Embryonic facial prominence (tissue), 1 donor: Measurements from ENCODE around the gene CENPB.
"Not testable (repeated sequence)": the region's sequence is repeated elsewhere in the genome, so short reads cannot be mapped to it uniquely, and the experiment has no call there.

Experiments
- DNase-seq: peaks from one replicate; pipeline ENCODE4 v3.0.0-alpha.2; 2016; ENCODE audit errors: extremely low spot score

Gene CENPB

DNA sequence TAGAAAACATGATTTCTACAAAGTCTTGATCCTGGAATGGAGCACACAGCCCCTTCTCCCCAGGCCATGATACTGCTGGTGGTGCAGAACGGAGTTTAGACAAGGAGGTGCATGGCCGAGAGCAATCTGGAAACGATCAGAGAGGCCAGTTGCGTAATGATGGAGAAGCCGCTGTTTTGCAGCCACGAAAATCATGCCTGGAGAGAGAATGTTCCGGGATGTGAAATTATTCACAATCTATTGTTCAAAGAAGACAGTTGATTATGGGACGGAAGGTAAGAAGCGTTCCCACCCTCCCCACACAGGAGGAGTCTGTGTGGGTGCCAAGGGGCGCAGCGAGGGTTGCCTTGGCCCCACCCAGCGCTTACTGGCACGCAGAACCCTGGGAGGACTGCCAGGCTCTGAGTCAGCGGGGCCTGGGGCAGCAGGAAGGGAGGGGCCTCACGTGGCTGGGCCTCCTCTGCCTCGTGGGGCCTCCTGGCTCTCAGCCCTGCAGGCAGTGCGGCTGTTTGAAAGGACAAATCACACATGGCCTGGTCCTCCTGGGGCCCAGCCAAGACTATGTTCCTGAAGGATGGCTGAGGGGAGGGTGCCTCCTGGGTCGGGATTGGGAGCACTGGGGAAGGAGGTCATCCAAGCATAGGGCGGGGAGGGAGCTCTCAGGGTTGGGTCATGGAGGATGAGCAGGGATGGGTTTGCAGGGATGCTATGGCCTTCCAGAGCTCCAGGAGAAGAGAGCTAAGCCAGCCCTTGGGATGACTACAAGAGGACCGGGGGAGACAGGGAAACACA, 25.1 kb upstream of the CENPB start:
- DNase-seq = peak; percentile 91

DNA sequence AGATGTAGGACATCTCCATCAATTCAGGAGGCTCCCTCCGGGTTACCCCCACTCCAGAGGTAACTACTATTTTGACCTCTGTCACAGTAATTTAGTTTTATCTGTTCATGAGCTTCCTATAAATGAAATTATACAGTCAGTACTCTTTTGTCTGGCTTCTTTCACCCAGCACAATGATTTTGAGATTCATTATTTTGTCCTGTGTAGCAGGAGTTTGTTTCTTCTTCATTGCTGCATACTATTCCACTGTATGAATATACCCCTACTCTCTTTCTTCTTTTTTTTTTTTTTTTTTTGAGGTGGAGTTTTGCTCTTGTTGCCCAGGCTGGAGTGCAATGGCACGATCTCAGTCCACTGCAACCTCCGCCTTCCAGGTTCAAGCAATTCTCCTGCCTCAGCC, 22.0 kb upstream of the CENPB start:
- no peak for DNase-seq

DNA sequence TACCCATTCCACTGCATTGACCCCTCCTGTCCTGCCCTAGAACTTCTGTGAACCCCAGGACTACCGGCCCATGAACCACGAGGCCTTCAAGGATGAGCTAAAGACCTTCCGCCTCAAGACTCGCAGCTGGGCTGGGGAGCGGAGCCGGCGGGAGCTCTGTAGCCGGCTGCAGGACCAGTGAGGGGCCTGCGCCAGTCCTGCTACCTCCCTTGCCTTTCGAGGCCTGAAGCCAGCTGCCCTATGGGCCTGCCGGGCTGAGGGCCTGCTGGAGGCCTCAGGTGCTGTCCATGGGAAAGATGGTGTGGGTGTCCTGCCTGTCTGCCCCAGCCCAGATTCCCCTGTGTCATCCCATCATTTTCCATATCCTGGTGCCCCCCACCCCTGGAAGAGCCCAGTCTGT, 18.2 kb upstream of the CENPB start:
- no peak for DNase-seq

DNA sequence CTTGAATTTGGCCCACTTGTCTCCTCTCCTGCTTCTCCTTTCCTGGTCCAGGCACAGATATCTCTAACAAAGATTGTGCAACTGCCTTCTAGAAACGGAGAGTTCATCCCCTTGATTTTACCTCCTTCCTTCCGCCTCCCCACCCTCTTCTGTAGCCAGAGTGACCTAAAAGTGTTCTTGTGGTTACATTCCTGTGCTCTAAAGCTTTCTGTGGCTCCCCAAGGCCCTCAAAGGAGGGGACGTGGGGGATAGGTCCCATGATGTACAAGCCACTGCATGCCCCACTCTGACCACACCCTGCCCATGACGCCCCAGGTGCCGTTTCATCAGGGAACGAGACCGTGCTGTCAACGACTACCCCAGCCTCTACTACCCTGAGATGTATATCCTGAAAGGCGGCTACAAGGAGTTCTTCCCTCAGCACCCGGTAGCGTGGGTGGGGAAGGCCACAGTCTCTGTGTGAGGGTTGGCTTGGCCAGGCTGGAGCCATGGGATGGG, 17.8 kb upstream of the CENPB start:
- DNase-seq = no peak

DNA sequence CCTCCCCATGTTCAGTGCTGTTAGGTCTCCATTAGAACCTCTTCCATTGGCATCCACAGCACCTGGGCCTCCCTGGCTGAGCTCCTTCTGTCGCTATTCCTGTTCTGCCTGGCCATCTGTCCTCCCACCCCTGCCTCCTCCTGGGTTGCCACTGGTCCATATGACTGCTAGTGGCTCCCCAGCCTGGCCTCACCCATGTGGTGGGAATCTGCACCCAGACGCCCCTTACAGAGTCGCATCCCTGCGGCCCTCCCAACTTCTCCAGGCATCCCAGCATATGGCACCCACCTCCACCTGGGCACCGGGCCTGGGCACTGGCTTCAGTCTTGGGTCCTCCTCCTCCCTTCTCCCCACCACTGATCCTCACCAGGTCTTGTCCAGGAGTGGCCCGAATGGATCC, 17.3 kb upstream of the CENPB start:
- DNase-seq = no peak

DNA sequence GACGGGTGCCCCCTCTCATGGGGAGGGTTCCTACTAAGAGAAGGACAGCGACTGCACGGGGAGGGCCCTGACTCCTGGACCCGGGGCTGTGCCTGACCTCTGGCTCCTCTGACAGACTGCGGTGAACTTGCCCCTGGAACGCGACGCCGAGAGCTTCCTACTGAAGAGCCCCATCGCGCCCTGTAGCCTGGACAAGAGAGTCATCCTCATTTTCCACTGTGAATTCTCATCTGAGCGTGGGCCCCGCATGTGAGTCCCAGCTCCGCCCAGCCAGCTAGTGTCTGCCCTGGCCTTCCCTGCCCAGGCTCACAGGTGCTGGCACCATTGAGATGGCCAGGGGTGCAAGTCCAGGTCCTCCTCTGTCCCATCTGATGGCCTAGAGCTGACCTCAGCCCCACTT, 16.7 kb upstream of the CENPB start:
- no peak for DNase-seq

DNA sequence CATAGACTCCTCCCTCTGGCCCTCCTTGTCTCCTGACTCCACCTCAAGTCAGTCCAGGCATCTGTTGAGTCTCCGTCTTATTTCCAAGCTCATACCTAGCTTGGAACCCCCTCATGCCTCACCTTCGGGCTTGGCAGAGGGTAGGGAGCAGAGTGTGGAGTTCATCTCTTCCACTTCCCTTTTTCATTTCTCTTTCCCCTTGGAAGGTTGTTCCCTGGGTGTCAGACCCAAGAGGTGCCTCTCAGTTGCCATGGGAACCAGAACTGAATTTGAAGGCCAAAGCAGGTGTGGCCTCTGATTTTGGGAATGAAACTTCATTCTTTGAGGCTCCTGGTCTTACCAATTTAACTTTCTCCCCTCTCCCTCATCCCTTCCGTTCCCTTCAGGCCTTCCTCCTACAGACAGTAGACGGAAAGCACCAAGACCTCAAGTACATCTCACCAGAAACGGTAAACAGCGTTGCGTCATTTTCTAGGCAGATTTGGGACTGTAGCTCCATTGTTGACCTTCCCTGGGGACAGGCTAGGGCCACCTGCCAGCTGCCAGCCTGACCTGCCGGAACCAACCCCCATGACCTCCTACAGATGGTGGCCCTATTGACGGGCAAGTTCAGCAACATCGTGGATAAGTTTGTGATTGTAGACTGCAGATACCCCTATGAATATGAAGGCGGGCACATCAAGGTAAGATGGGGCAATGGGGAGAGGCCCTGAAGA, 16.1 kb upstream of the CENPB start:
- DNase-seq = no peak

DNA sequence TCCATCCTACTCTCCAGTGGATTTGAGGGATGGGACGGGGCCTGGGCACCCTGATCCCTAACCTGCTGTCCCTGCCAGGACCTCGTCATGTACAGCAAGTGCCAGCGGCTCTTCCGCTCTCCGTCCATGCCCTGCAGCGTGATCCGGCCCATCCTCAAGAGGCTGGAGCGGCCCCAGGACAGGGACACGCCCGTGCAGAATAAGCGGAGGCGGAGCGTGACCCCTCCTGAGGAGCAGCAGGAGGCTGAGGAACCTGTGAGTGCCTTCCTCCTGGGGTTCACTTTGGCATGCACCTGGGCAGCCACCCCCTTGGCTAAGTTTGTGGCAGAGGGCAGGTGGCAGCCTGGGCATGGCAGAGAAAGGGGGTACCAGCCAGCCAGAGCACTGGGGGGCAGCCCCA, 15.3 kb upstream of the CENPB start:
- no peak for DNase-seq

DNA sequence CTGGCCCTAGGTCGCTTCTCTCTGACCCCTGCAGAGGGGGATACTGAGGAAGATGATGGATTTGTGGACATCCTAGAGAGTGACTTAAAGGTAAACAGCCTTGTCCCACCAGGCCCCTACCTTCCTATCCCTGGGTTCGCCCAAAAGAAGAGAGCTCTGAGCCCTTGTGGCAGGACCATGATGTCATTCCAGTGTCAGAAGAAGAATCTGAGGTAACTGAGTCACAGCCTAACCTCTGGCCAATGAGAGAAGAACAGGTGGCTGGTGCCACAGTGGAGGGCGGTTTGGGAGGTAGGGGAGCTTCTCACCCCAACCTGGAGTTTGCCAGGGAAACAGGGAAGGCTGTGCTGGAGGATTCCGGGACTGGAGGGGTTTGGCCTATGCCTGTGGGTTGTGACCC, 14.8 kb upstream of the CENPB start:
- no peak for DNase-seq

DNA sequence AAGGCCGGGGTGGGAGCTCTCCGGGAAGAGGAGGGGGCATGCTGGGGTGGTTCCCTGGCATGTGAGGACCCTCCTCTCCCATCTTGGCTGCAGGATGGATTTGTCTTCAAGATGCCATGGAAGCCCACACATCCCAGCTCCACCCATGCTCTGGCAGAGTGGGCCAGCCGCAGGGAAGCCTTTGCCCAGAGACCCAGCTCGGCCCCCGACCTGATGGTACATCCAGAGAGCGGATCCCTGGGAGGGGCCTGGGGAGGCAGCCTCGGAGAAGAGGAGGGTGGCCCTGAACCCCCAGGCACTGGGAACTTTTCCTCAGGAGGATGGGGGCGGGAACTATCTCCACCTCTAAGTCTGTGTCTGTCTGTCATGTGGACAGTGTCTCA, 14.3 kb upstream of the CENPB start:
- no peak for DNase-seq

DNA sequence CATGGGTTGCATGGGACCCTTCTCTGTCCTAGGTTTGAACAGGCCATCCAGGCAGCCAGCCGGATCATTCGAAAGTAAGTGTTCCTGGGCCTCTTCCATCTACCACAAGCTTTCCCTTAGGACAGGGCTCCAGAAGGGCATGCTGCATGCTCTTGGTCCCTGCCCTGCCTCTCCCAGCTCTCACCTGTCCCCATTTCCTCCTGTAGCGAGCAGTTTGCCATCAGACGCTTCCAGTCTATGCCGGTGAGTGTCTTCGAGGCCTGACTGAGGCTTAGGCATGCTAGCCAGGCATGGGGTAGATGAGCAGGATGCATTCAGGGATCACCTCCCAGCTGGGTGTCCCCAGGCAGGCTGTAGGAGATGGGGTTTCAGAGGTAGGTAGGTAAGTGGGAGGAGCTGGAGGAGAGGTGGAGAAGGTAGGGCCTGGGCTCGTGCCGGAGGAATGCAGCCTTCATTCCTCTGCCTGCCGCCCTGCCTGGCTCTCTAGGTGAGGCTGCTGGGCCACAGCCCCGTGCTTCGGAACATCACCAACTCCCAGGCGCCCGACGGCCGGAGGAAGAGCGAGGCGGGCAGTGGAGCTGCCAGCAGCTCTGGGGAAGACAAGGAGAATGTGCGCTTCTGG, 13.8 kb upstream of the CENPB start:
- DNase-seq = no peak

DNA sequence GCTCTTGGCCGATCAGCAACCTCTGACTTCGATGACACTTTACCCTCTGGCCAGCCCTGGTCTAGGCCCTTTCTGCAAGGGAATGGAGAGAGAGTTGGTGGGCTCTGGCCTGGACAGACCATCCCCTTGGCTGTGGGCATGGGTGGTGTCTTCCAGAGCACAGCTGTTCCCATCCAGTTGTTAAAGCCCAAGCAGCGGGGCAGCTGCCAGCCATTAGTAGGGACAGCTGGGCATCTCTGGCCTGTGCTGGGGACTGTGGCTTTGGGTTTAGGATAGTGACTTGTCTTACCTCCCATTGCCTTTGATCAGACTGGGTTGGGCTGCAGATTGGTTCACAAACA, 12.3 kb upstream of the CENPB start:
- DNase-seq = no peak

DNA sequence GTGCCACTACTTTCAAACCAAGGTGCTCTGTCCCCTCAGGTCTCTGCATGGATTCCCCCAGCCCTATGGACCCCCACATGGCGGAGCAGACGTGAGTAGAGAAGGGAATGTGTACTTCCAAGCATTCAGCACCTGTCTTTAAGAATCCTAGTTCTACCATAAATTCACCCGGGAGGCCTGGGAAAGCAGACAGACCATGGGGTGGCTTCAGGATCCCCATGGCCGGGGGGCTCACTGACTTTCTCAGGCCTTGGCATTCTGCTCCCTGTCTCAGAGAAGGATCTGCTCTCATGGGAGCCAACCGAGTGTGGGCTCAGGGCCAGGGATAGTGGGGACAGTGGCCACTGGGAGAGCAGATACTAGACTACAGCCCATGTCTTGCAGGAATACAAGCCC, 11.8 kb upstream of the CENPB start:
- no peak for DNase-seq

DNA sequence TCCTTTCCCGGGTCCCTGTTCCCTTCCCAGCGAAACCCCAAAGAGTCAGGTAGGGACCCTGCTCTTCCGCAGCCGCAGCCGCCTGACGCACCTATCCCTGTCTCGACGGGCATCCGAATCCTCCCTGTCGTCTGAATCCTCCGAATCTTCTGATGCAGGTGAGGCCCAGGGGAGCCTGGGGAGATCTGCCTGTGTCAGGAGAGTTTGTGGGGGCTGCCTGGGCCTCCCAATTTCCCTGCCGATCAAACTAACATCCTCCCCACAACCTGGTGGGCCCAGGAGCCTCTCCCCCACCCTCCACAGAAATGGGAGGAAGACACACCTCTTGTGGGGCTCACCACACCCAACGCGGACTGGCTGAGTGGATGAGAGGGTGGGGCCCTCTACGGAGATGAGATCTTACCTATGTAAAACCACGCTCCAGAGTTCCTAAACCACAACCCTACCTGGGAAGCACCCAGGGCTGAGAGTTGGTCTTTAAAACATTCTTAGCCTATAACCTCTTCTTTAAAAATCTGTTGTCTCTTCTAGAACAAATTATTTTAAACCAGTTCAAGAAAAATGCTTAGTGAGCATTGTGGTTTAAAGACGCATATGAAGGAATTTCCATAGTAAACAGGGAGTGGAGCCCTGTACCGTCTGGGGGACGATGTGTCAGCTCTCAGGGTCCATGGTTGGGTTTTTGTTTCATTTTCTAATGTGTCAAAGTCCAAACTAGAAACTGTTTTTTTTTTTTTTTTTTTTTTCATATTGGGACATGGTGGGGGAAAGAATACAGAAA, 11.2 kb upstream of the CENPB start:
- DNase-seq = no peak

DNA sequence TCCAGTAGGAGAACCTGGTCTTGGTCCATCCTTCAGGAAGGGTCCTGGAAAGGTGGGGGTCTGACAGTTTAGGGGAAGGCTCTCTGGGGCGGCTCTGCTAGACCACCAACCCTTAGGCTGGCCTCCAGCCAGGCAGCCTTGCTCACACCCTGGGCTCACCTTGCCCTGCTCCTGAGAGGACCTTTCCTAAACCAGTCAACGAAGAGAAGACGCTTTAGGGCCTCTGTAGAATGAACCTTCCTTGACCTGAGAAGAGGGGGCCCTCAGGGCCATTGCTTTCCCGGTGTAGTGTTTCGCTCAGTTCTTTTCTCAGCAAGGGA, 10.6 kb upstream of the CENPB start:
- DNase-seq = no peak

DNA sequence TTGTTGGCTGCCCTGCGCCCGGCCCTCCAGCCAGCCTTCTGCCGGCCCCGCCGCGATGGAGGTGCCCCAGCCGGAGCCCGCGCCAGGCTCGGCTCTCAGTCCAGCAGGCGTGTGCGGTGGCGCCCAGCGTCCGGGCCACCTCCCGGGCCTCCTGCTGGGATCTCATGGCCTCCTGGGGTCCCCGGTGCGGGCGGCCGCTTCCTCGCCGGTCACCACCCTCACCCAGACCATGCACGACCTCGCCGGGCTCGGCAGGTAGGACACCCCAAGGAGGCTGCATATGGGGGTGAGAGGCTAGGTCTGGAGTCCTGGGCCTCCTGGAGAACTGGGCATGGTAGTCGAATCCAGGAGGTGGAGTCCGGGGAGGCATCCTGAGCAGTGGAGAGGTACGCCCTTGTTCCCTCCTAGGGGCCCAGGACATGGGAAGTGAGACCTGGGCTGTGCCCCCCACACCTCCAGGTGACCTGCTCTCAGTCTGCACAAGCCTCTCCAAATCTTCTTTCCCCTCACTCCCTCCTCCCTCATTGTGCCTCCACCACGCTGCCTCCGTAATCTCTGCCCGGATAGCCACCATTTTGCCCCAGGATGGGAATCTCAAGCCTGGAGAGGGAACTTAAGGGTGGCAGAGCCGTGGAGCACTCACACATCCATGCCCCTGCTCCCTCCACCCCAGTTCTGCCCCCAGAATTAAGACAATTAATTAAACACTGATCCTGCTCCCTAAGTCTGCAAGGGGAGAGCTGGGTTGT, 10.1 kb upstream of the CENPB start:
- DNase-seq = no peak

DNA sequence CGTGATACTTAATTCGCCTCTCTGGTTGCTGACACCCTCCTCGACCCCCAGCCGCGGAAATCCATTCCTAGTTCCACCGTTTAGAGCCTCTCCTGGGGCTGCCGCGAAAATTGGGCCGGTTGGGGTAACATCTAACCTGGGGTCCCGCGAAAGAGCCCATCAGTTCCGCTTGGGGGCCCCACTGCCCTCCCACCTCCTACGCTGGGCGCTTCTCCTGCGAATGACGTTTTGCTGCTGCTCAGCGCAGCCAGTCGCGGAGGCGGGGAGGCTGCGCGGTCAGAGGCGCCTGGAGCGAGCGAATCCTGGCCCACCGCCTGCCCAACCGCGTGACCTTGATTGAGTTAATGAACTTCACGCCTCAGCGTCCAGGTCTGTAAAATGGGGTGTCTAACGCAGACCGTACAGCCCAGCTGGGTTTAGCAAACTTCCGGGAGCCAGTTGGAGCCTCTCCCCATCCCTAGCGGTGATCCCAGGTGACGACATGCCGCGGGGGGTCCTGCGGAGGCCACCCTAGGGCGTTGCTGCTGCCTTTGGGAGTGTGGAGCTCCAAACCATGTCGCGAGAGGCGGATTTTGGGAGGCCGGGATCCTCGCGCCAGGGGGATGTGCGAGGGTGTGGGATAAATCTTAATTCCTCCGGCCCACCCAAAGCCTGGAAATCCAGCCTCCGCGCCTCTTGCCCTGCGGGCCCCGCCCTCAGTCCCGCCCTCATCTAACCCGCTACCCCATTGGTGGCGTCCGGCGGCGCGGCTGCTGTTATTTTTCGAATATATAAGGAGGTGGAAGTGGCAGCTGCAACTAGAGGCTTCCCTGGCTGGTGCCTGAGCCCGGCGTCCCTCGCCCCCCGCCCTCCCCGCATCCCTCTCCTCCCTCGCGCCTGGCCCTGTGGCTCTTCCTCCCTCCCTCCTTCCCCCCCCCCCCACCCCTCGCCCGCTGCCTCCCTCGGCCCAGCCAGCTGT, 9.2 kb upstream of the CENPB start, which contains the start of gene CDC25B:
TSS of gene CDC25B (plus strand) at position 800 of the 958 bp plus-strand sequence. CDS start 222 bp downstream, outside the sequence.
- peak; percentile 84 for DNase-seq

DNA sequence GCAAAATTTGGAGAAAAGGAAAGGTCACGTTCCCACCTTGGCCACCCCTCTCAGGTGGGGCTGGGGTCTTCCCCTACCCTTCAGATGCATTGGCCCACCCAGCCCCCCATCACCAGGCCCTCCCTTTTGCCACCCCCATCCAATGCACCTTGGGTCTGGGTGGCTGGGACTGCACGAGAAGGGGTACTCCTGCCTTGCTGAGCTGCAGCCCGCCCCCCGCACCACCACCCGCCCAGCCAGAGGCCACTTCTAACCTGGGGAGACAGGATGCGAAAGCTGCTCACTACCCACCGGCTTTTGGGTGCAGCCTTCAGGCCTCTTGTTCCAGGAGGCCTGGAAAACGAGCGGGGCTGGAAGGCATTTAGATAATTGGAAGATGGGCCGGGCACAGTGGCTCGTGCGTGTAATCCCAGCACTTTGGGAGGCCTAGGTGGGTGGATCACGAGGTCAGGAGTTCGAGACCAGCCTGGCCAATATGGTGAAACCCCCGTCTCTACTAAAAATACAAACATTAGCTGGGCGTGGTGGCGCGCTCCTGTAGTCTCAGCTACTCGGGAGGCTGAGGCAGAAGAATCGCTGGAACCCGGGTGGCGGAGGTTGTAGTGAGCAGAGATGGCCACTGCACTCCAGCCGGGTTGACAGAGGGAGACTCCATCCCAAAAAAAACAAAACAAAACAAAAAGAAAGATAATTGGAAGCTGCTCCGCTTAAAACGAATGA, 8.3 kb upstream of the CENPB start:
- no peak for DNase-seq

DNA sequence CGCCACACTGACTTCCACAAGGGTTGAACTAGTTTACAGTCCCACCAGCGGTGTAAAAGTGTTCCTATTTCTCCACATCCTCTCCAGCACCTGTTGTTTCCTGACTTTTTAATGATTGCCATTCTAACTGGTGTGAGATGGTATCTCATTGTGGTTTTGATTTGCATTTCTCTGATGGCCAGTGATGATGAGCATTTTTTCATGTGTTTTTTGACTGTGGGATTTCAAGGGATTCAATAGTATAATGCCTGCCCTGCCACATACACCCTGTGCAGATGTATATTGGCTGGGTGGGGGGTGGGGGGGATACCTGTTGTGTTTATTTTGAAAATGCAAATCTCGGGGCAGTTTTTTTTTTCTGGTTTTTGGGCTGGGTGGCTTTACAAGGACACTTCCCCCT, 7.6 kb upstream of the CENPB start:
- DNase-seq = not testable (repeated sequence)

DNA sequence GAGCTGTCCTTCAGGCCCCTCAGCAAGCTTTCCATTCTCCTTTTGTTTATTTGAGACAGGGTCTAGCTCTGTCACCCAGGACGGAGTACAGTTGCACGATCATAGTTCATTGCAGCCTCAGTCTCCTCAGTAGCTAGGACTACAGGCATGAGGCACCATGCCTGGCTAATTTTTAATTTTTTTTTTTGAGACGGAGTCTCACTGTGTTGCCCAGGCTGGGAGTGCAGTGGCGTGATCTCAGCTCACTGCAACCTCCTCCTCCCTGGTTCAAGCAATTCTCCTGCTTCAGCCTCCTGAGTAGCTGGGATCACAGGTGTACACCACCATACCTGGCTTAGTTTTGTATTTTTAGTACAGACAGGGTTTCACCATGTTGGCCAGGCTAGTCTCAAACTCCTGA, 2.7 kb upstream of the CENPB start:
- not testable (repeated sequence) for DNase-seq
